Erythroblast (primary cell): Measurements from ENCODE around the gene PDCD1.

Experiments
- GATA1 ChIP-seq: IDR thresholded peaks from 2 replicates; pipeline ENCODE4 v1.6.1; 2011; ENCODE audit warnings: low read depth, mild to moderate bottlenecking, control low read depth, low read length, moderate library complexity
- POLR2A ChIP-seq: IDR thresholded peaks from 2 replicates; pipeline ENCODE4 v1.6.1; 2011; ENCODE audit warnings: mild to moderate bottlenecking, low read length

DNA sequence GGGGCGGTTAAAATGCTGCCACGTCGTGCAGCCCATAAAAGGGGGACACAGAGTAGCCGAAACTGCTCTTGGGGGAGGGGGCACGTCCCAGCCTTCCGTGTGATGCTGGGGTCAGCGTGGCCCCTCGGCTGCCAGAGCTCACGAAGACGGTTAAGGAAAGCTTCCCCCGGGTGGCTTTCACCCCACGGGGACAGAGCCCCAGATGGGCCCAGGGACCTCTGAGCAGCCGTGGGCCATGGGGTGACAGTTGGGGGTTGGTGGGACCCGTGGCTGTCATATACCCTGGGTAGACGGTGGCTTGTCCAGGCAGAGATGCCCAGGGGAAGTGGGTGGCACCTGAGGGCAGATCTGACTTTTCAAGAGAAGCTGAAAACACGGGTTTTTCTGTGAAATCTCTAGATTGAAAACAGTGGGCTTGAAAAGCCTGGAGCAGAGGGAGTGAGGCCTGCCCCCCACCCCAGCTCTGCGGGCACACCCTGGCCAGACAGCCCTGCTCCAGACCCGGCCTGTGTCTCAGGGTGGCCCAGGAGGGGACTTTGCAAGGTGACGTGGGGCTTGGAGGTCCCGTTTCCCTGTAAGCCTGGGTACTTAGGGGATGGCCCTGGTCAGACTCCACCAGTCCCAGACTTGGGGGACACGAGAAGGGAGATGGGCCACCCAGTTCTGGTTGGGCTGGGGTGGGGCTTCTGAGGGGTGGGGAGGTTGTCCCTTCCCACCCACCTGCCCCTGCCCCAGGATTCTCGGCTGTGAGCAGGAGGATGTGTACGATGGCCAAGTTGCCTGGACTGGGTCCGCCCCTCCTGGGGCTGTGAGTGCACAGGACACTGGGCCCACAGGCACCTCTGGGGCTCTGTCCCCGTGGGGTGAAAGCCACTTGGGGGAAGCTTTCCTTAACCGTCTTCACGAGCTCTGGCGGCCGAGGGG, 49.0 kb downstream of the PDCD1 start:
- TF ChIP-seq POLR2A (no peak), GATA1 (no peak)
